Pons (tissue), 1 donor: ENCODE results near the gene LSM5.
A peak's percentile ranks its signal among the peaks of the same experiment; 100 is the strongest.

Source experiments
- DNase-seq: peaks from one replicate; pipeline ENCODE4 v3.0.0-alpha.2; 2016; ENCODE audit warnings: low spot score

The LSM5 gene

DNA sequence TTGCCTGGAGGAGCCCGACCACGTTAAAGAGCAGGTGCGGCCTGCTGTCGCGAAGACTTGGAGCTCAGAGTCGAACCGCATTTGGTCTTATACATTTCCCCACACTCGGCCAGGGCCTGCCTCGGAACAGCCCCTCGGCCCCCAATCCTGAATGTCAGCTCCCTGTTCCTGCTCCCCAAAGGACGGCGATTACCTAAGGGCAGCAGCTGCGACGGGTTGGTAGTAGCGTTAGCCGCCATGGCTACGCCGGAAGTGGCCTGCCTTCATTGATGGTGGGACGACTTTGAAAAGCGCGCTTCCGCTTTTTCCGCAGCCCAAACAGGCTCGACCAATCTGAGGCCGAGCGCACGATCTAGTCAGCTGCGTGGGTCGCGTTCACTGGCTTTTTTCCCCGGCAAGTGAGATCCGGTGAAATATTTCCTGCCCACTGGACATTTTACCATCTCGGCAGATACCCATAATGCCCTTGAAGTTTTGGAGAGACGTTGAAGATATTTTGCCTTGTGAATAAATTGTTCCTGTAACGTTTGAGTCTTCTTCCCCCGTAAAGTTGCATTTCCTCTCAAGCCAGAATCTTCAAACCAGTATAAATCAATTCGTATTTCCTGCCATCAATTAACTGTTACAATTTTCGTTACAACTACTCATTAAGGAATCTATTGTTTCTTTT is at the start of gene LSM5:
TSS of gene LSM5 (minus strand) at position 254 of the 670 bp plus-strand sequence. CDS start at position 239, 15 bp downstream.
- peak; percentile 88 for DNase-seq

DNA sequence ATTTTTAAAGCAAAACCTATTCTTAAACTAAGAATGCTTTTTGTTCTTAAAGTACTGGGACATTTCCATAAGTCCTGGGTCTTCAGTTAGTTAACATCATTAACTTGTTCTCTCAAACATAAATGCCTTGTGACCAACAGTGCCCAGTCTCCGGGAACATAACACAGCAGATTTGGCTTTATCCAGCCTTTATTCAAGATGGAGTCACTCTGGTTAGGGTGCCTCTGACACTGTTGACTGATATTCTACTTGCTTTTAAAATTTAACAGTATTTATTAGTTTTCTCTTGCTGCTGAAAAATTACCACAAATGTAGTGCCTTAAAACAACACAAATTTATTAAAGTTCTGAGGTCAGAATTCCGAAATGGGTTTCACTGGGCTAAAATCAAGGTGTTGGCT is 49.2 kb upstream of the LSM5 start:
- DNase-seq, result no peak

DNA sequence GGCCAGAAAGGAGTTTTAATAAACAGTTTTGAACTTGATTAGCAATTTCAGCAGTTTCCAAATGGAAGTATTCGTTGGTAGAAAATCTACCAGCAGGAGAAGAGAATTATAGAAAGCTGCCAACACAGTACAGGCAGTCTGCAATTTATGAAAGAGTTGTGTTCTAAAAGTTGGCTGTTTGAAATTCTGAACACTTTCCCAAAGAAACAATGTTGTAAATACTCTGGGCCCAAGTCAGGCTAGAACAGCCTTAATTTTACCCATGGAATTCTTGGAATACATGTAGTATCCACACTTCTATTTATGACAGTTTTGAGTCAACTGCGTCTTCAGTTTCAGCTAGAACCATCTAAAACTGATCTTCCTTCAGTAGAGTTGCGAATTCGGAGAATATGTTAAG is 47.6 kb upstream of the LSM5 start:
- no peak for DNase-seq

DNA sequence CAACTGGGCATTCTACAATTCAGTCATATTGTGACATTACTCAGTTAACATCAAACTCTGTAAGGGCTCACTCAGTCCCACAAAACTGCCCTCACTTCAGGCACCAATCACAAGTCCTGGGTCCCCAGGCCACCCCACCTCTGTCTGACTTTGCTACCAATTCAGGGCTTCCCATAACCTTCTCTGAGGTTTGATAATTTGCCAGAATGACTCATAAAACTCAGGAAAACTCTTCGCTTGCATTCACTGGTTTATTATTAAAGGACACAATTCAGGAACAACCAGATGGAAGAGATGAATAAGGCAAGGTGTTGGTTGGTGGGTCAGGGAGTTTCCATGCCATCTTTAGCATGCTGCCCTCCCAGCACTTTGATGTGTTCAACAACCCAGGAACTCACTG is 46.4 kb upstream of the LSM5 start:
- no peak for DNase-seq

DNA sequence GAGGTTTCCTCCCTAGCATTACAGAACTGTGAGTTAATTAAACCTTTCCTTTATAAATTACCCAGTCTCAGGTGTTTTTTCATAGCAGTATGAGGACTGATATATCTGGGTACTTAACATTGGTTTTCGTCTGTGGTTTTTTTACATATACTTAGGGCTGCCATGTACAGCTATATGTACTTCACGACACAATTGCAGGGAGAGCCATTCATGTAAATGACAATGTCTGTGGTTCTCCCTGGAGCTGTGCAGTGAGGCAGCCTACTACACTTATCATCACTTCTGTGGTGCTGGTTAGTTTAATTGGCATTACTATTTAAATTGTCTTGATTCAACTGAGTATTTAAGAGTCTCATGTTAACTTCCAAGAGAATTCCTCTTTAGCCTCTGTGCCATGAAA is 45.8 kb upstream of the LSM5 start:
- no peak for DNase-seq

DNA sequence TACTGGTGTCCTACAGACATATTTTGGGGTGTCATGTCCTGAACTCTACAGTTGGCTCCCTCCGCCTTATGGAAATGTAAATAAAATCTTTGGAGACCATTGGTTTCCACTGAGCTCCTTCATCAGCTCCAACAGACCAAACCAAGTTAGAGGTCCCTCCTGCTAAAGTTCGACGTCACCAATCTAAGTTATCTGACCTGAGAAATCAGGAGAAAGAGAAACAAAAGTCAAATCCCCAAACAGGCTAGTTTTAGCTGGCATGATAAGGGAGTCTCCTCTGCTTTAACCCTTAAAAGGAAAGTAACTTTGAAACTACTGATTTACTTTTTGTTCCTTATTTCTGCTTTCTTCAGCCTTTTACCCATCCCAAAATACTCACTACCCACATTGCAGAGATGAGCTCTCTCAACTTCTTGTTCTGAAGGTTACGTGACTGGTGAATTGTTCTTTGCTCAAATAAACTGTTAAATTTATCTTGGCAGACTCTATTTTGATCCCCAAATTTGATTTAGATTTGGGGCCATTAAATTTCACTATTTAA is 45.1 kb upstream of the LSM5 start:
- DNase-seq, result no peak

DNA sequence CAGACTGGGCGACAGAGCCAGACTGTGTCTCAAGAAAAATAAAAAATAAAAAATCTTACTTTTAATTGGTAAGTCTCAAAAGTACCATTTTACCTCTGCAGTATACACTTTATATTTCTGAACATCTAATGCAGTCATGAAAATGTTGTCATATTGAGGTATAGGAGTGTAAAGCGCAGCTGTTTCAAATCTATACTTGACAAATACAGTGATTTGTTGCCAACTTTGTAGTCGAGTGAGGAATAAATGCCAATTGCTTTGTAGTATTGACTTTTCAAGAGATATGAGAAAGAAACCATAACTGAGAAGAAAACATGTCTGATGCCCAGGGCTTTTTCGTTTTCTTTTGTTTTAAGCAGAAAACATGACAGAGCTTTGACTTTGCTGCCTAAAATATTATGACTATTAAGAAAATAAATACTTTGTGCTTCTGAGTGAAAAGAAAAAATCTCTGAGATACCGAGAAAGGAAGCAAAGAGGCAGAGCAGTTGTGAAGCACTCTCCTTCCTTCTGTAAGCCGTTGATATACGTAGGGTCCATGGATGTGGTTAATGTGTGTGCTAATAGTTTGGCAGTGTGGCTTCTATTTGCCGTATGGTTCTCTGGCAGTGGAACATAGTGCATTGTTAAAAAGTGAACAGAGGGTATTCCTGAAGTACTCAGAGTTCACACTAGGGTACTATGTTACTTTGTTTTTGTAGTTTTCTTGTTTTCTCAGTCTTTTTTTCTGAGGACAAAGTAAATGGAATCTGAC is 43.3 kb upstream of the LSM5 start:
- DNase-seq, result no peak

DNA sequence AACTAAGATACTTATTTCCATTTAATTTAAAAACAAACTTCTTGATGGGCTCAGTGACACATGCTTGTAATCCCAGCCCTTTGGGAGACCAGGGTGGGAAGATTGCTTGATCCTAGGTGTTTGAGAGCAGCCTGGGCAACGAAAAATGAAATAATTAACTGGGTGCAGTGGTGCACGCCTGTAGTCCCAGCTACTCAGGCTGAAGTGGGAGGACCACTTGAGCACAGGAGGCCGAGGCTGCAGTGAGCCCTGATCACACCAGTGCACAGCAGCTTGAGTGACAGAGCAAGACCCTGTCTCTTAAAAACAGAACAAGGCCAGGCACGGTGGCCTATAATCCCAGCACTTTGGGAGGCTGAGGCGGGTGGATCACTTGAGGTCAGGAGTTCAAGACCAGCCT is 42.5 kb upstream of the LSM5 start:
- DNase-seq, result no peak

DNA sequence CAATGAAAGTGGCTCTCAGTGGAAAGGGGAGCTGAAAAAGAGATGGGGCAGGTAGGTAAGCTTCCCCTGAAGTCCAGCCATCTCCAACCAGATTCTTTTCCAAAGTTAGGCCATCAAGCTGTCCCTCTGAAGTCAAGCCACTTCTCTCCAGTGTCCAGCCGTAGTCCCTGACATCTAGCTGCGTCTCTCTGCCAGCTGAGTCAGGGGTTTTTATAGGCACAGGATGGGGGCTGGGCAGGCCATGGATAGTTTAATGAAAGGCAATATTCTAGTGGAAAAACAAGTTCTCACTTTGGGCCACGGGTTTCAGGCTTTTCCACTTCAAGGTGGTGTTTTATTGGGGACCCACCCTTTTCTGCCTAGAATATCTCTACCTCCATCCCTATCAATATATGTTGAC is 41.9 kb upstream of the LSM5 start:
- DNase-seq, result no peak

DNA sequence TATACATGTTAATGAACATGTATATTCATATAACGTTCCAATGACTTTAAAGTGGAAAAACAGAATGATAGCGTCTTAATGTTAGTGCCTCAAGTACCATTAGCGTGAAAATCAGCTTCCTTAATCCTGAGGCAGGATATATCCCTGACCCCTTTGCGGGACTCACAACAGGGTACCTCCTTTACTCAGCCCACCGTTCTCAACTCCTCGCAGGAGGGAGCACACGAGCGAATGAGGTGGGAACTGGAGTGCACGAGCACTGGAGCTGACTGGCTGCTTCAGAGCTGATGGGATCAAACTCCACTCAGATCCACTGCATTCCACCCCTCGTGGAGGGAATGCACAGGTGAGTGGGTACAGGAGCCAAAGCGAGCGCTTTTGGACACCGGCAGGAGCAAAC is 41.2 kb upstream of the LSM5 start:
- DNase-seq, result no peak

DNA sequence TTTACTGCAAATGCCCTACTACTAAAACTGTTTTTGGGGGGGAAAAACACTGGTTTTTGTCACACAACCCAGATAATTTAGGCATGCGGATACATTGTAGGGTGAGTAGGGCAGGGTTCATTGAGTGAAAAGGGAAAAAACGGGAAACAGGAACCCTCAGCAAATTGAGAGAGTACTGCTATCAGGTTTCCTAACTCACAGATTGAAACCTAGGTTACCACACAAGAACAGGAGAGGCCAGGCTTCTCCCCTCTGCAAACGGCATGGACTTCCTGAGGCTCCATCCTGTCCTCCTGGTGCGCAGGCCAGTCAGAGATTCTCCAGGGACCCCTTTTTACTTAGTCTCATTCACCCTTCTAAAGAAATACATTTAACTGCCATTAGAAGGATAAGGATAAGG is 35.7 kb upstream of the LSM5 start:
- DNase-seq, result no peak

DNA sequence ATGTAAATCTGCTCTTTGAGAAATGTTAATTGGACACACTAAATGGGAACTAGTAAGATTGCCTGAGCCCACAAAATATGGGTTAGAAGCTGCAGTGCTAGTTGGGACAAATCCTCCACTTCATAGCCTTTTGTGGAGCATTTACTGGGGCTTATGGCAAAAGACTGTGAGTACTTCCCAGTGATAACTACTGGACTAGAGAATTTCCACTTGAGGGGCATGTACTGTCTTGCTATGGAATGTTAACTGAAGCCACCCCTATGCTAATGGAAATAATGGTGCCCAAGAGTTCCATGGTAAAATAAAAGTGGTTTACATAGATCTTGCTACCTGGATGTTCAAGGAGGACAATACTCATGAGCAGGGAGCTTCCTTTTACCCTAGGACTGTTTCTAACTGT is 34.5 kb upstream of the LSM5 start:
- DNase-seq, result no peak

DNA sequence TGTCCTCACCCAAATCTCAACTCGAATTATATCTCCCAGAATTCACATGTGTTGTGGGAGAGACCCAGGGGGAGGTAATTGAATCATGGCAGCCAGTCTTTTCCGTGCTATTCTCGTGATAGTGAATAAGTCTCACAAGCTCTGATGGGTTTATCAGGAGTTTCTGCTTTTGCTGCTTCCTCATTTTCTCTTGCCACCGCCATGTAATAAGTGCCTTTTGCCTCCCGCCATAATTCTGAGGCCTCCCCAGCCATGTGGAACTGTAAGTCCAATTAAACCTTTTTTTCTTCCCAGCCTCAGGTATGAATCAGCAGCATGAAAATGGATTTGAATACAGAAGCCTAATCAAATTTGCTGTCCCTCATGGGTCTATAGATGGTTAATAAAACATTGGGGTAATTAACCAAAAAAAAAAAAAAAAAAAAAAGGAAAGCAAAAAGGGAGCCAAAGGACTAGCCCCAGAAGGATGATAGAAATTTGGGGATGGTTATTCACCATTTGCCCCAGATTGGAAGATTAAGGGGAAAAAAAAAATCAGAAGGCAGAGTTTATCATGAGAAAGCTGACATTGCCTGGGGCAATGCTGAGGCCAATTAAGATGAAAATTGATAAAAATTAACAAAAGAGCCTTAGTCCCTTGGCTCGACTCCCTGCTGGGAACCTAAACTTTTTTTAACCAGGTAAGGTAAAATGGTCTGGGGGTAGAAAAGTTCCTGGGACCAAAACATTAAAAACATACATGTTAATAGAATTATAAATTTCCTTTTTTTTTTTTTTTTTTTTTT is 32.8 kb upstream of the LSM5 start:
- no peak for DNase-seq

DNA sequence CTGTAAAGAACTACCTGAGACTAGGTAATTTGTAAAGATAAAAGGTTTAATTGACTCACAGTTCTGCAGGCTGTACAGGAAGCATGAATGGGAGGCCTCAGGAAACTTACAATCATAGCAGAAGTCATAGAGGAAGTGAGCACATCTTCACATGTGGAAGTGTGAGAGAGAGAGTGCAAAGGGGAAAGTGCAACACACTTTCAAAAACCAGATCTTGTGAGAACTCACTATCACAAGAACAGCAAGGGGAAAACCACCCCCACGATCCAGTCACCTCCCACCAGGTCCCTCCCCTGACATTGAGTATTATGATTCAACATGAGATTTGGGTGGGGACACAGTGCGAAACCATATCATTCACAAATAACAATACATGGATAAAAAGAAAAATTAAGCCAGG is 29.6 kb upstream of the LSM5 start:
- no peak for DNase-seq

DNA sequence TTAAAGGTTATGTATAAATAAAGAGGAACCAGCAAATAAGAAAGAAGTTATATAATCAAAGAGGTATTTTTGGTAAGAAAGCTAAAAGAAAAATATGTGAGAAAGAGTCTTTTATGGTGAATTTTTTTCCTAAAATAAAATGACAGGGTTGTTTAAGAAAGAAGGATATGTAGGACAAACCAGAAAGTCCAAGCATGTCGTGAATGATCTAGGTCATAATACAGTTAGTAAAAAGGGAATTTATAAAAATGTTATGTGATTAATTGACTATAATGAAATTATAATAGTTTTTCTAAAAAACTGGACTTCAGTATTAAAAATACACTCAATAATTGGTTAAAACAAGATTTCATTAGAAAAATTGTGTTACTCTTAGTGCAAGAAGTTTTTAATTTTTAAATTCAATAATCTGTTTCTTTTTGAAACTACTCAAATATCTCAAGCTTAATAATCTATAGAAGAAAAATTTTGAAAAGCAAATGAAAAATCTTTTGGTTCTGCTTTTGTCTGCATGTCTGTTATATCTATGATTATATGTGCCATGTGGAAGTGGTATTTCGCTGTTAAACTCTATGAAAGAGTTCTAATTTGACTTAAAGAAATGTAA is 28.5 kb upstream of the LSM5 start:
- no peak for DNase-seq

DNA sequence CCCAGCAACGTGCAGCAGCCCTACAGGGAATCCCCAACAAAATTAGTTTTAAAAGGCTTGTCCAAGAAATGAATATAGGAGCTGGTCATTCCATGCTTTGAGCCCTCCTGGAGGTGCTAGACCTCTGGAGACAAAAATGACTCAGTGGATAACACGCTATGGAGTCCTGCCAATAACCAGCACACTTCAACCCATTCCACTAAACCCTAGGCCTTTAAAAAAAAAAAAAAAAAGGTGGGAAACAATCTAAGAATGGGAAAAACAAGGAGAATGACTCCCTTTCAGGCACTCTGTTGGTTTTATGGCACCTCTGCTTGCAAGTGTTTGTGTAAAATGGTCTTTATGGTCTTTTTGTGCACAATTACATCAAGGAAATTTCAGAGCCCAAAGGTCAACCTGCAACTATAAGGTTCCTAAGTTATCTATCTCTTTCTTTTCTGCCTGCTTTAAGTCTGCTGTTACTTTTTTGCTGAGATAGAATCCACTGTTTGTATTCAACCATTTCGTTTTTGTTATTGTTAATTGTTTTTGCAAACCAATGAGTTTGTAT is 26.4 kb upstream of the LSM5 start:
- DNase-seq, result no peak

DNA sequence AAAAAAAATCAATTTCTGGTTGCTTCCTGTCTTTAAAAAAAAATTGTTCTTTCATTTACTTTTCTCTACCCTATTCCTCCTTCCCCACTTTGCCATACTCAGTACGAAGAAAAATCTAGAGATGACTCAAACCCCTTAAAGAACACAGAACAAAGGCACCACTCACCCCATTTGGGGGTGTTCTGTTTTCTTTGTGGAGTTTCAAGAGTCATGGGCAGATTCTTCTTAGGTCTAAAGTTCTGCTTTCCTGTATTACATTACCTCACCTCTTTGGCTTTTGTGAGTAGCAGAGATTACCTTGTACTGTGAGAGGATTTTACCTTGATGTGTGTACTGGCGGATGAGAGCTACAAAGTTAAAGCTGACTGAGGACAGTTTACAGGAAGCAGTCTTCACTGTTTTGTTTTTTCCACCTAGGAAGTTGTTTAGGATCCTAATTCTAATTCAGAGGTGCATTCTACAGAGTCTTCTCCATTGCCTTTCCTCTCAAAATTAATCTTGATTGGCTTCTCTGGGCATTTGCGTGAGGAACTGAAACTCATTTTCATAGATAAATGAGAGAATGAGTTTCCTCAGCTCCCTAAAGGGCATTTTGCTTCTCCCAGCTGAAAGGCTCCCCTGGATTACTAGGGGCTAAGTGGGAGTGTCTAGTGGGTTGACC is 25.8 kb upstream of the LSM5 start:
- DNase-seq, result no peak

DNA sequence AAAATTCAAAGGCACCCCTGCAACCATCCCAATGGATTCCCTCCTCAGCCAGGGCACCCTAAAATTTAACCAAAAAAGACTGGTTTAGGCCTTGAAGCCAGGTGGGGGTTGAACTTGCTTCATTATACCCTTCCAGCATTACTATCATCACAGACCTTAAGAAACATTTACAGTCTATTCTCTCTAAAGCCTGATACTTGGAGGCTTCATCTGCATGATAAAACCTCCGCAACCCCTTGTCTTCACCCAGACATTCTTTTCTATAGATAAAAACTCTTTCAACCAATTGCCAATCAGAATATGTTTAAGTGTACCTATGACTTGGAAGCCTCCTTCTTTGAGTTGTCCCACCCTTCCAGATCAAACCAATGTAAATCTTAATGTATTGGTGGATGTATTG is 23.0 kb upstream of the LSM5 start:
- DNase-seq, result no peak

DNA sequence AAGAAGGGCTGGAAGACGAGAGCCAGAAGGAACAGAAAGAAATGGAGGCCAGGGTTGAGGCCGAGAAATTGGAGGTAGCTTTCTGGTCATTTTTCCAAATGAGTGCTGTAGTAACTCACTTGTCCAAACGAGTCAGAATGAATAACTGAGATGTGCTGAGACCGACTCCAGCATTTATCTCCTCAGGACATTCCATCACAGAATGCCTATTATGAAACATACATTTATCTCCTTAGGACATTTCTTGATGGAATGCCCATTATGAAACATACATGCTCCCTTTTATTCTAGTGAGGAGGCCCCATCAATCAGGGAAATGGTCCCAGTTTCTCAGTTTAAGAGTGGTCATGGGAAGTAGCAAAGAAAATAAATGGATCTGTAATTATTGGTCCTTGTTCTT is 21.6 kb upstream of the LSM5 start:
- no peak for DNase-seq

DNA sequence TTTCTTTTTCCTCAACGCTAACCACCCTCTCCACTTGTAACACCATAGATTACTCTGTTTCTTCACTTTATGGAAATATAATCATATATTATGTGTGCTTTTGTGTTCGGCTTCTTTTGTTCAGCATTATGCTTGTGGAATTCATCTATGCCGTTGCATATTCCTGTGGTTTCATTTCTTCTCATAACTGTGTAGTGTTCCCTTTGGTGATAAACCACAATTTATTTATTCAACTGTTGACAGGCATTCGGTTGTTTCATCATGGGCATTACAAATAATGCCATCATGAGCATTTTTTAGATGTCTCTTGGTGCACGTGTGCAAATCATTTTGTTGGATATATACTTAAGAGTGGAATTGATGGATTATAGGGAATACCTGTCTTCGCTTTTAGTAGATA is 17.2 kb upstream of the LSM5 start:
- no peak for DNase-seq

DNA sequence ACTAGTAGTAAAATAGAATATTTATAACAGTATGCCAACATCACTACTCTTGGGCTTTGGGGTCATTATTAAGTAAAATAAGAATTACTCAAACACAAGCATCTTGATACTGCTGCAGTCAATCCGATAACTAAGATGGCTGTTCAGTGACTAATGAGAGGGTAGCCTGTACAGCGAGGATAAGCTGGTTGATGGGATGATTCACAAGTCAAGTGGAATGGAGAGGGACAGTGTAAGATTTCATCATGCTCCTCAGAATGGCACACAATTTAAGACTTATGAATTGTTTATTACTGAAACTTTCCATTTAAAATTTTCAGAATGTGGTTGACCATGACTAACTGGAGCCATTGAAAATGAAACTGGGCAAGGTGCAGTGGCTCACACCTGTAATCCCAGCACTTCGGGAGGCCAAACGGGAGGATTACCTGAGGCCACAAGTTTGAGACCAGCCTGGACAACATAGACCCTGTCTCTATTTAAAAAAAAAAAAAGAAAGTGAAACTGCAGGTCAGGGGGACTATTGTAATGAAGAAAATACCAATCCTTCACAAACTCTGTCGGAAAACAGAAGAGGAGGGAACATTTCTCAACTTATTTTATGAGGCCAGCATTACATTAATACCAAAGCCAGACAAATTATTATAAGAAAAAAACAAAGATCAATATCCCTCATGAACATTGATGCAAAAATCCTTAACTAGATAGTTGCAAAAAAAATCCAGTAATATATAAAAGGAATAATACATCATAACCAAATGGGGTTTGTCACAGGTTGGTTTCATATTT is 16.3 kb upstream of the LSM5 start:
- DNase-seq, result no peak
